Fibroblast of mammary gland (primary cell): ENCODE data around the gene PTPA.

Source experiments
- DNase-seq: peaks from one replicate; pipeline ENCODE4 v3.0.0-alpha.2; 2010; ENCODE audit warnings: low read depth
- H3K4me3 ChIP-seq: 2 replicates; pipeline ENCODE4 v1.5.1; 2011; ENCODE audit warnings: low read depth, mild to moderate bottlenecking, low read length, moderate library complexity; ENCODE audit not compliant: control insufficient read depth
- CTCF ChIP-seq: conservative IDR thresholded peaks from 2 replicates; pipeline ENCODE4 v1.5.1; 2011; ENCODE audit warnings: low read depth, low read length, inconsistent platforms; ENCODE audit not compliant: control insufficient read depth, insufficient read depth

Gene PTPA

GRCh38 chr9:129095908-129096307 lies 15.3 kb upstream of the PTPA start:
- no peak for TF ChIP-seq CTCF
- DNase-seq = no peak

DNA sequence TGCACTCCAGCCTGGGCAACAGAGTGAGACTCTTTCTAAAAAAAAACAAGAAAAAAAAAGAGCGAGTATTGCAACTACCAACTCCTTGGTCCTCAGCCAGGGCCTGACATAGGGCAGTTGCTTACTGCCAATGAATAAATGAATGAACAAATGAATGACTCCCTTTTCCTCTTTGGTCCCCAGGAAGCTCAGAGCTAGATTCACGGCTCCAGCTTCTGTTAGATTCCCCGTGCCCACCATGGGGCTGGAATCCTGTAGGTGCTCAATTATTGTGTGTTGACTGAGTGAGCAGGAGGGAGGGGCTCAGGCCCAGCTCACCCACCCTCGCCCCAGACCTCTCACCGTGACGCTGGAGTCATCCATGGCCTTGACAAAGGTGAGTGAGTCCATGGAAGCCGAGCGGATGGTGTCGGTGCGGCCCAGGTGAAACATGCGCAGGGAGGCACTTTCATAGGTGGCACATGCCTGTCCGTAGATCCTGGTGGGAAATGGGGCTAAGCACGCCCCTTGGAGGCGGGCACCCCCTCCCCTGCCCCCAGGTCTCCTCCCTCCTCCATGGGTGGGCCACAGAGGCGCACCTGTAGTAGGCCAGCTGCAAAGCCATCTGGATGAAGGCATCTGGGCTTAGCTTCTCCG lies 13.4 kb upstream of the PTPA start:
- DNase-seq = no peak
- H3K4me3 ChIP-seq = no peak overlapping the region
- no peak for TF ChIP-seq CTCF

More at GRCh38 chr9:129095908-129096307, 15.3 kb upstream of the PTPA start:
- no peak overlapping the region for H3K4me3 ChIP-seq

DNA sequence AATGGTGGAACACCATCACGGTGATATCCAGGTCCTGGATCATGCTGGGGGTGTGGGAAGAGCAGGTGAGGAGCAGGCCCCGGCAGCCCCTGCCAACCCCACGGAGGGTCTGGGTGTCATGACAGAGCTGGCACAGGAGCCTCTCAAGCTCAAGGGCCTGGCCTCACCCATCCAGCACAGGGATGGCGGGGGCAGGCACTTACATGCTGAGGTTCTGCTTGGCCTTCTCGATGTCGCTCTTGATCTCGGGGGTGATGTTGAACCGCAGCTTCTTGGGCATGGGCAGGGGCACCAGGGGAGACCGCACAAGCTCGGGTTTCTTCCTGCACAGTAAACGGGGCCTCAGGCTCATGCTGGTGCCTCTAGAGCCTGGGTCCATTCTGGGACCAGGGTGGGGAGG lies 12.9 kb upstream of the PTPA start:
- TF ChIP-seq CTCF = no peak
- H3K4me3 ChIP-seq = no peak overlapping the region
- no peak for DNase-seq

DNA sequence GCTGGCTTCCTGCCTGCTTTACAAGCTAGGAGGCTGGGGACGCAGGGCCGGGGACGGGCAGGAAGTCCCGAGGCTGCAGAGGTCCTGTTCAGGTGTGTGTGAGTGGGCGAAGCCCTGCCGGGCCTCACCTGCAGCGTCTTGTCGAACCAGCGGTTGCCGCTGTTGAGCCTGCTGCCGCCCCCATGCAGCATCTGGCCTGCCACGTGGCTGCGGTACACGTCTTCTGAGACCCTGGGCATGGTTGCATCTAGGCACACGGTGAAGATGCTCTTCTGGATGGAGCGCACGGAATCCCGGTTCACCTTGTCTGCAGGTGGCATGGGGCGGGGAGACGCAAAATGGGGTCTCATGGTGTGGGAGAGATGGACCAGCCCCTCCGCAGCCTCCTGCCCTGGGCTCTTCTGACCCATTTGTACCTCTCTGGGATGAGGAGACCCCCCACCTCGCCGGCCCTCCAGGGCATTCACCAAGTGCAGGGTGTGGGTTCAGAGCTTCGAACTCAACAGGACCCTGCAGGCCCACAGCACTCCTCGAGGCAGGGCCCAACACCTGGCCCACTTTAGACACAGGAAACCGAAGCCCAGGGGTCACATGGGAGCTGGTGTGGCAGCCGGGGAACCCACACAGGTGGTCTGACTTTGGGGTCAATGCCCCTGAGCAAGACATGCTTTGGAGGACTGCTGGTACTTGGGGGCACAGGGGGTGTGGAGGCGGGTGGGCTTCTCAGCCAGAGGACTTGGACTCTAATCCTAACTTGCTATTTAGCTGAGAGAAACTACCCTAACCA lies 10.6 kb upstream of the PTPA start:
- DNase-seq = no peak
- H3K4me3 ChIP-seq = no peak overlapping the region
- TF ChIP-seq CTCF = no peak

DNA sequence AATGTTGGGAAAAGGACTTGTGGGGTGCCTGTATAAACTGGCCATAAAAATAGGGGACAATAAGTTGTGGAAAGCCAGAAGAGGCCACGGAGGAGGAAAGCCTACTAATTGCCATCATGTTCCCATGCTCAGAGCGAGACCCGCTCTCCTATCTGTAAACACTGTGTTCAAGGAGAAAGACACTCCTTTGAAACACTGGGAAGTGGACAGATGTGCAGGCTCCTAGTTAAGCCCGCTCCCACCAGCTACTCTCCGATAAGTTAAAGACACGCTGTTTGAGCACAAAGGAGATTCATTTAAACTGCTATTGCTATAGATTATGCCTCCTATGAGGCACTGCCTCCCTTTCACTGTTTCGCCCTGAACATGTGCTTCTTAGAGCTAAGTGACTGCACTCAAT lies 9.9 kb upstream of the PTPA start:
- TF ChIP-seq CTCF = no peak
- H3K4me3 ChIP-seq = no peak overlapping the region
- no peak for DNase-seq

DNA sequence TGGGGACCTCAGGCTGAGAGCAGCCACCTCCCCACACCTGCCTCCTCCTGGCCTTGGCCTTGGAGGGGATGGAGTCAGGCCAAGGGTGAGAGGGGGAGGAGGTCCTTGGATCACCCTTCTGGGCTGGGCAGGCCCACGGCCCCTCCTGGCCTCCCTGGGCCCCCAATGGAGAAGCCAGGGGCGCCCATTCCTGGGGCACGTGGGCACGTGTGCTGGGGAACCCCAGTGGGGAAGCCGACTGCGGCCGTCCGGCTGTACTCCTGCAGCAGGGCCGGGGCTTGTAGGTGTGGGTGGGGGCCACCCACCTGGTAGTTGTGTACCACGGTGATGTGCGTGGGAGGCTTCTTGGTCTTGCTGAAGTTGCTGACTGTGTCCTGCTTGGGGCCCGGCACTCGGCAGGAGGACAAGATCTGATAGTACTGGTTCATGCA lies 9.1 kb upstream of the PTPA start:
- DNase-seq = no peak
- no peak overlapping the region for H3K4me3 ChIP-seq
- TF ChIP-seq CTCF = no peak
